Activated B cell treated with CpG ODN at 0.5 μM for 24 hours (primary cell): Measurements from ENCODE around the gene PLEKHG4B. TPM values are rescaled to one million over a fixed set of nuclear protein-coding genes. Genes with fewer than 3 reads are reported as not detected.

ENCODE experiments used
- ATAC-seq: fragments of 200-7000 bp; cut with Tn5 transposase; one replicate; pipeline ENCODE4 v1.10.0; 2021; ENCODE audit warnings: low read depth, mild to moderate bottlenecking, moderate library complexity
- CTCF ChIA-PET: fragments of 350-600 bp; sonication (Branson Sonifier 250); formaldehyde crosslinking; loops from one replicate; lab custom pipeline; 2021; ENCODE audit warnings: antibody characterized with exemption; lab: Charles Lee
- POLR2A ChIA-PET: fragments of 350-600 bp; sonication (Branson Sonifier 250); formaldehyde crosslinking; loops from one replicate; lab custom pipeline; 2021; ENCODE audit warnings: antibody characterized with exemption; lab: Charles Lee
- DNase-seq: peaks from one replicate; pipeline ENCODE4 v3.0.0; 2022
- H3K27ac Mint-ChIP-seq: one replicate; pipeline ENCODE4 v1.8.0; 2020; ENCODE audit warnings: mixed read lengths
- H3K27me3 Mint-ChIP-seq: one replicate; pipeline ENCODE4 v1.8.0; 2021; ENCODE audit warnings: mixed read lengths
- H3K36me3 Mint-ChIP-seq: one replicate; pipeline ENCODE4 v1.8.0; 2021; ENCODE audit warnings: low read depth, mixed read lengths
- H3K4me1 Mint-ChIP-seq: one replicate; pipeline ENCODE4 v1.8.0; 2021; ENCODE audit warnings: mixed read lengths
- H3K4me3 Mint-ChIP-seq: one replicate; pipeline ENCODE4 v1.8.0; 2020; ENCODE audit warnings: mild to moderate bottlenecking, mixed read lengths
- H3K9me3 Mint-ChIP-seq: one replicate; pipeline ENCODE4 v1.8.0; 2020; ENCODE audit warnings: mixed read lengths
- intact Hi-C: fragments of 100-400 bp; cut with micrococcal nuclease; formaldehyde crosslinking; loops from one replicate; pipeline ENCODE4 v1.15.1; 2024
- total RNA-seq: library from RNA; stranded (reverse); gene quantifications from 2 replicates; pipeline ENCODE4 v1.2.3, GENCODE V29; 2022
- TF ChIP-seq, protein P1 (sequence below): fragments of 200-600 bp; IDR thresholded peaks from one replicate; pipeline ENCODE4 v1.8.0; 2022; ENCODE audit warnings: antibody characterized with exemption, mild to moderate bottlenecking

The PLEKHG4B gene
- total RNA-seq, 1 donor from 2014 or later, result not detected

DNA sequence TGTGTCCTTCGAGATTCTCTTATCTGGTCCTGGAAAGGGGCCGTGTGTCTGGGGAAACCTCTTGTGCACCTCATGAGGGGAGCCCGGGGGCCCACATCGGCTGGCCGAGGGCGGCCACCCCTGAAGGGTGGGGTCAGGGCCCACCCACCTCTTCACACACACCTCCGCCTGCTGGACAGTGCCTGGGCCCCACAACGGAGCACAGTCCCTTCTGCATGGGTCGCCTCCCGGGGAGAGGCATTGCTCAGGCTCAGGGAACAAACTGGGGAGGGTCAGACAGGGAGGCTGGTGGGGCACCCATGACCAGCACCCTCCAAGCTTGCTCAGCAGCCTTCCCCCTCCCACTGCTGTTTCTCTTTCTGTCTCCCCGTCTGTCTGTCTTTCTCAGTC lies 98.0 kb downstream of the PLEKHG4B start:
- Mint-ChIP-seq H3K9me3 (no peaks in the 10 kb centered on the region), H3K36me3 (no peaks in the 10 kb centered on the region), H3K27ac (no peak overlapping the region), H3K4me3 (no peak overlapping the region), H3K27me3 (peaks cover 11% of the 10 kb centered on the region), H3K4me1 (peaks cover 11% of the 10 kb centered on the region)
- intact Hi-C loops, result loop anchor here (2.0 kb wide), 1 partner anchor 713 kb away; no protein-coding TSS in a partner anchor
- TF ChIP-seq, protein P1, sequence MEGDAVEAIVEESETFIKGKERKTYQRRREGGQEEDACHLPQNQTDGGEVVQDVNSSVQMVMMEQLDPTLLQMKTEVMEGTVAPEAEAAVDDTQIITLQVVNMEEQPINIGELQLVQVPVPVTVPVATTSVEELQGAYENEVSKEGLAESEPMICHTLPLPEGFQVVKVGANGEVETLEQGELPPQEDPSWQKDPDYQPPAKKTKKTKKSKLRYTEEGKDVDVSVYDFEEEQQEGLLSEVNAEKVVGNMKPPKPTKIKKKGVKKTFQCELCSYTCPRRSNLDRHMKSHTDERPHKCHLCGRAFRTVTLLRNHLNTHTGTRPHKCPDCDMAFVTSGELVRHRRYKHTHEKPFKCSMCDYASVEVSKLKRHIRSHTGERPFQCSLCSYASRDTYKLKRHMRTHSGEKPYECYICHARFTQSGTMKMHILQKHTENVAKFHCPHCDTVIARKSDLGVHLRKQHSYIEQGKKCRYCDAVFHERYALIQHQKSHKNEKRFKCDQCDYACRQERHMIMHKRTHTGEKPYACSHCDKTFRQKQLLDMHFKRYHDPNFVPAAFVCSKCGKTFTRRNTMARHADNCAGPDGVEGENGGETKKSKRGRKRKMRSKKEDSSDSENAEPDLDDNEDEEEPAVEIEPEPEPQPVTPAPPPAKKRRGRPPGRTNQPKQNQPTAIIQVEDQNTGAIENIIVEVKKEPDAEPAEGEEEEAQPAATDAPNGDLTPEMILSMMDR, result no peak
- POLR2A ChIA-PET, result no interaction called here
- ATAC-seq (no peak), DNase-seq (no peak)
- CTCF ChIA-PET, result no interaction called here

DNA sequence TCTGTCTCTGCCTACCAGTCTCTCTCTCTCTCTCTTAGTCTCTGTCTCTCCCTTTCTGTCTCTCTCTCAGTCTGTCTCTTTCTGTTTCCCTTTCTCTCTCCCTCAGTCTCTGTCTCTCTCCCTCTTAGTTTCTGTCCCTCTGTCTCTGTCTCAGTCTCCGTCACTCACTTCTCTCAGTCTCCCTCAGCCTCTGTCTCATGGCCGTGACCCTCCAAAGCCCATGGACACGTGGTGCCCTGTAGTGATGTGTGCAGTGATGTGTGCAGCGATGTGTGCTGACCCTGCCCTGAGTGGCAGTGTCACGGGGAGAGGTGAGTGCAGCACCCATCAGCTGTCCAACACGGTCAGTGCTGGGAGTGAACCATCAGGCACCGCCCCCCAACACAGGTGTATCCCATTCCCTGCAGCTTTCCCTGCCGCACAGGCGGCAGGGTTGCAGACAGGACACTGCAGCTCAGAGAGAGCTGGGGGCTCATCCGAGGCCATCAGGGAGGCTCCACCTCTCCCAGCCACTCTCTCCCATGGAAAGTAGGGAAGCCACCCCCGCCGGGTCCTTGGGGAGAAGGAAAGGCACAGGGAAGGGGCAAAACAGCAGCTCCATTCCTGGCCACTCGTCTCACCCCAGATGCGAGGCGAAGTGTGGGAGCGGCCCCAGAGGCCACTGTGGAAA lies 98.5 kb downstream of the PLEKHG4B start:
- ATAC-seq (no peak), DNase-seq (no peak)
- Mint-ChIP-seq H3K4me3 (no peak overlapping the region), H3K36me3 (no peaks in the 10 kb centered on the region), H3K4me1 (peaks cover 11% of the 10 kb centered on the region), H3K27ac (no peak overlapping the region), H3K27me3 (peaks cover 11% of the 10 kb centered on the region), H3K9me3 (no peaks in the 10 kb centered on the region)
- ChIA-PET CTCF (interaction anchor here (0.8 kb wide), 1 partner anchor 28 kb away, joined by 3 read pairs; the partner anchor contains the start of gene SDHA), POLR2A (no interaction called here)
- TF ChIP-seq, protein P1, result no peak
- intact Hi-C loops, result no loop called here

DNA sequence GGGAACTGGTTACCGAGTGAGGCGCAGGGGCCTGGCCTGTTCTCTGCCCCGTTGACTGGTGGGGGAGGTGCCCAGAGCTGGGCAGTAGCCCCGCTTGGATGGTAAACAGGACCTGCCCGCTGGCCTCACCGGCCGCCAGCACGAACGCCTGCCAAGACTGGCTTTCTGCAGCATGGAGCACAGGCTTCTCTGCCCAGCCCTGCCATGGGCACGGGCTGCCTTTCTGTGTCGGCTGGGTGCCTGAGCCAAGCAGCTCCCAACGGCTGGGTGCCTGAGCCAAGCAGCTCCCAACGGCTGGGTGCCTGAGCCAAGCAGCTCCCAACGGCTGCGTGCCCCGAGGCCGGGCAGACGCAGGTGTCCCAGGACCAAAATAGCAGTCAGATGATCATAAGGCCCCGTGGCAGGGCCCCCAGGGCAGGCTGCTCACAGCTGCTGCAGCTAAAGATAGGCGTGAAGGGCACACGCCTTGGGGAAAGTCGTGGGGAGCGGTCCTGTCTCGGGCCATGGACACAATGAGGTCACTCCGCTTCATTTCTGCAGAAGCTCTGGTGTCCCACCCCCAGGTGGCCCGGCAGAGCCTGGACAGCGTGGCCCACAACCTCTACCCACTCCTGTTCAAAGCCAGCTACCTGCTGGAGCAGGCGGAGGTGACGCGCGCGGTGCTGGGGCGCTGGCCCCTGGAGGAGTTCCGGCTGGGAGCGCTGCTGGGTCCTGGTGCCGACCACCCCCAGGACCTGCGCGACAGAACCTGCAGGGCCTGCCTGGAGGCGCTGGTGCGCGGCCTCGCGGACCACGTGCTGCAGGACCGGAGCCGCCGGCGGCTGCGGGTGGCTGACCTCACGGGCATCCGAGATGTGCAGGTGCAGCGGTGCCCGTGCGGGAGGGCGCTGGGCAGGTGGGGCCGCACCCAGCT lies 99.3 kb downstream of the PLEKHG4B start, which contains the start of gene LRRC14B:
TSS of gene LRRC14B (plus strand) at position 460 of the 913 bp plus-strand sequence. CDS start at position 504, 44 bp downstream.
- ChIA-PET POLR2A (interaction anchor here (1.2 kb wide), 1 partner anchor 28 kb away, joined by 3 read pairs; no protein-coding TSS in a partner anchor), CTCF (interaction anchor here (0.8 kb wide), 1 partner anchor 27 kb away, joined by 3 read pairs; the partner anchor contains the start of gene SDHA)
- H3K27ac Mint-ChIP-seq, result no peak within 1 kb of the TSS
- ATAC-seq (no peak), DNase-seq (no peak)
- H3K4me1 Mint-ChIP-seq, result peaks cover 11% of the 10 kb centered on the region
- peaks cover 11% of the 10 kb centered on the region for H3K27me3 Mint-ChIP-seq
- TF ChIP-seq, protein P1, result no peak
- intact Hi-C loops, result no loop called here
- no peaks in the 10 kb centered on the region for H3K9me3 Mint-ChIP-seq
- no peaks in the 10 kb centered on the region for H3K36me3 Mint-ChIP-seq
- no peak within 1 kb of the TSS for H3K4me3 Mint-ChIP-seq

DNA sequence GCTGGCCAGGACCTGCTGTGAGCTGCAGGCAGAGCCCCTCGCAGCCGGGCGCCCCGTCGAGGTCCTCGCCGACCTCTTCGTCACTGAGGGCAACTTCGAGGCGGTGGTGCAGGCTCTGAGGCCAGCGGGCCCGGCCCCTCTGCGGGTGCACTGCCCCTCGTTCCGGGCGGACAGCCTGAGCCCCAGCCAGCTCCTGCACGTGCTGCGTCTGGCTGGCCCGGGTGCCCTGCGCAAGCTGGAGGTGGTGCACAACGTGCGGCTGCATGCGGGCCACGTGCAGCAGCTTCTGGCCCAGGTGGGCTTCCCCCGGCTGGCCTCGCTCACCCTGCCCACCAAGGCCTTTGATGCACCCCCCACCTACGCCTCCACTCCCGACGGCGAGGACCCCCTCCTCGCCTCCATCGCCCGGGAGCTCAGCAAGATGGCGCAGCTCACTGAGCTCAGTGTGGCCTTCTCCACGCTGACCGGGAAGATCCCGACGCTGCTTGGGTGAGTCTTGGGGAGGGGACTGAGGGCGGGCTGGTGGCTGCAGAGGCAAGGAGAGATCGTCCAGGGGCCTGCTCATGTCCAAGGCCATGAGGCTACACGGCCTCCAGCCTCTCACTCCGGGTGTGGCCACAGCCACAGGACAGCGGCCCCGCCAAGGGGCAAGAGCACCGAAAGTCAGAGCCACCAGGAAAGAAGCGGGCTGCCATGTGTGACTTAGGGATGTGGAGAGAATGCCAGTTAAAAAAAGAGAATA lies 100.2 kb downstream of the PLEKHG4B start:
- no peak for DNase-seq
- ChIA-PET POLR2A (interaction anchor here (0.7 to 1.2 kb wide), 2 partner anchors 26 to 27 kb away, joined by 3 read pairs; partner anchors contain the start of genes CCDC127 and SDHA), CTCF (no interaction called here)
- TF ChIP-seq, protein P1, result no peak
- no peak overlapping the region for H3K4me3 Mint-ChIP-seq
- H3K9me3 Mint-ChIP-seq, result no peaks in the 10 kb centered on the region
- intact Hi-C loops, result no loop called here
- H3K27me3 Mint-ChIP-seq, result peaks cover 11% of the 10 kb centered on the region
- no peak overlapping the region for H3K27ac Mint-ChIP-seq
- peaks cover 11% of the 10 kb centered on the region for H3K4me1 Mint-ChIP-seq
- ATAC-seq, result no peak
- no peaks in the 10 kb centered on the region for H3K36me3 Mint-ChIP-seq
